GM21825 (cell line): ENCODE results near the gene OVOL2.

ENCODE experiments used
- ATAC-seq: cut with Tn5 transposase; IDR thresholded peaks from one replicate; pipeline ENCODE4 v1.9.1; 2021; ENCODE audit warnings: mild to moderate bottlenecking, moderate library complexity; ENCODE audit not compliant: unreplicated experiment

The OVOL2 gene

GRCh38 chr20:17990278-17990972 lies 67.3 kb downstream of the OVOL2 start:
- no peak for ATAC-seq

- no peak for ATAC-seq
These were observed 69.7 kb downstream of the OVOL2 start for GRCh38 chr20:17987988-17988387.

- no peak for ATAC-seq
These were observed 72.2 kb downstream of the OVOL2 start for GRCh38 chr20:17985388-17986018.

- no peak for ATAC-seq
These were observed 81.4 kb downstream of the OVOL2 start for GRCh38 chr20:17976305-17976704.
